ENCODE data around the gene CHAMP1. TPM values are rescaled to one million over a fixed set of nuclear protein-coding genes. Genes with fewer than 3 reads are reported as not detected.

The CHAMP1 gene
- total RNA-seq, 1 donor from 2014 or later: 26.8 TPM

DNA sequence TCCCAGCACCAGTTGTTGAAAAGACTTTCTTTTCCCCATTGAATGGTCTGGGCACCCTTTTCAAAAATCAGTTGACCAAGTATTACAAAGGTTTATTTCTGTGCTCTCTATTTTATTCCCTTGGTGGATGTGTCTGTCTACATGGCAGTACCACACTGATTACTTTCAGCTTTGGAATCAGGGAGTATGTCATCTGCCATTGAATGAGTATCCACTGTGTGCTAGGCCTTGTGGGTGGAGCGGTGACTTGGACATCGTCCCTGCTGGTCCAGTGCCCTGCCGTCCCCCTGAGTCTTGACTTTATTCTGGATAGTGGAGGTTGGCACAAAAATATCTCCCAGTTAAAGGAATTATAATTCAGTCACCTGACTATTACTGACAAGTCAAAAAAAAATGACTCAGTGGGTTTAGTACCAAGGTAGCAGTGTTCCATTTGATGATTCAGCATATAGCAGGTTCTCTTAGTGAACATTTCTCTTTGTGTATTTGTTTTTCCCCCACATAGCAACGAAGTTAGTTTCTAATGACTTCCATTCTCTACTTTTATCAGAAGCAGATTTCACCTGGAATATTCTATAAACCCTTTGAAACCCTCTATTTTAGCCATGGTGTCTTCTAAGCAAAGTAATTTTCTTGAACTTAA lies 29.0 kb upstream of the CHAMP1 start:
- Mint-ChIP-seq H3K4me1 (ENCODE audit: low read depth, unreplicated experiment) (peaks cover 23% of the 10 kb centered on the region), H3K4me3 (ENCODE audit: unreplicated experiment) (no peak overlapping the region), H3K27ac (ENCODE audit: unreplicated experiment) (peak overlapping the region; percentile 41), H3K36me3 (ENCODE audit: low read depth, unreplicated experiment) (peaks cover 16% of the 10 kb centered on the region), H3K9me3 (ENCODE audit: unreplicated experiment) (no peaks in the 10 kb centered on the region), H3K27me3 (ENCODE audit: low read depth, unreplicated experiment) (no peaks in the 10 kb centered on the region)
- H3K79me2 ChIP-seq (ENCODE audit: insufficient read depth, low read length): peaks cover 58% of the 10 kb centered on the region
- DNase-seq (ENCODE audit: low read depth): peak; percentile 45
- H3K27ac ChIP-seq (ENCODE audit: low read depth, low read length): peak overlapping the region; percentile 23
- H4K20me1 ChIP-seq (ENCODE audit: insufficient read depth, low read length): peaks cover 25% of the 10 kb centered on the region
- H3K4me3 ChIP-seq (ENCODE audit: insufficient read depth, low read depth, low read length): no peak overlapping the region
- H3K4me1 ChIP-seq (ENCODE audit: insufficient read depth, low read length): peaks cover 21% of the 10 kb centered on the region
- no peak overlapping the region for H3K9ac ChIP-seq (ENCODE audit: low read length)
- H3K9me3 ChIP-seq (ENCODE audit: insufficient read depth, low read depth, low read length): no peaks in the 10 kb centered on the region
- no peak overlapping the region for H2AFZ ChIP-seq (ENCODE audit: low read depth, low read length)
- H3K27me3 ChIP-seq (ENCODE audit: insufficient read depth, low read length): no peaks in the 10 kb centered on the region
- H3K36me3 ChIP-seq (ENCODE audit: insufficient read depth, low read length): peaks cover 4% of the 10 kb centered on the region
- FAIRE-seq: no peak
- no peak for TF ChIP-seq EZH2 (IDR thresholded peaks at IDR 0.05; ENCODE audit: insufficient read depth, low read length)
- TF ChIP-seq, protein P1, sequence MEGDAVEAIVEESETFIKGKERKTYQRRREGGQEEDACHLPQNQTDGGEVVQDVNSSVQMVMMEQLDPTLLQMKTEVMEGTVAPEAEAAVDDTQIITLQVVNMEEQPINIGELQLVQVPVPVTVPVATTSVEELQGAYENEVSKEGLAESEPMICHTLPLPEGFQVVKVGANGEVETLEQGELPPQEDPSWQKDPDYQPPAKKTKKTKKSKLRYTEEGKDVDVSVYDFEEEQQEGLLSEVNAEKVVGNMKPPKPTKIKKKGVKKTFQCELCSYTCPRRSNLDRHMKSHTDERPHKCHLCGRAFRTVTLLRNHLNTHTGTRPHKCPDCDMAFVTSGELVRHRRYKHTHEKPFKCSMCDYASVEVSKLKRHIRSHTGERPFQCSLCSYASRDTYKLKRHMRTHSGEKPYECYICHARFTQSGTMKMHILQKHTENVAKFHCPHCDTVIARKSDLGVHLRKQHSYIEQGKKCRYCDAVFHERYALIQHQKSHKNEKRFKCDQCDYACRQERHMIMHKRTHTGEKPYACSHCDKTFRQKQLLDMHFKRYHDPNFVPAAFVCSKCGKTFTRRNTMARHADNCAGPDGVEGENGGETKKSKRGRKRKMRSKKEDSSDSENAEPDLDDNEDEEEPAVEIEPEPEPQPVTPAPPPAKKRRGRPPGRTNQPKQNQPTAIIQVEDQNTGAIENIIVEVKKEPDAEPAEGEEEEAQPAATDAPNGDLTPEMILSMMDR (IDR thresholded peaks at IDR 0.05; ENCODE audit: insufficient read depth, low read depth, low read length): no peak
- peak overlapping the region; percentile 5 for H3K4me2 ChIP-seq (ENCODE audit: low read length)

DNA sequence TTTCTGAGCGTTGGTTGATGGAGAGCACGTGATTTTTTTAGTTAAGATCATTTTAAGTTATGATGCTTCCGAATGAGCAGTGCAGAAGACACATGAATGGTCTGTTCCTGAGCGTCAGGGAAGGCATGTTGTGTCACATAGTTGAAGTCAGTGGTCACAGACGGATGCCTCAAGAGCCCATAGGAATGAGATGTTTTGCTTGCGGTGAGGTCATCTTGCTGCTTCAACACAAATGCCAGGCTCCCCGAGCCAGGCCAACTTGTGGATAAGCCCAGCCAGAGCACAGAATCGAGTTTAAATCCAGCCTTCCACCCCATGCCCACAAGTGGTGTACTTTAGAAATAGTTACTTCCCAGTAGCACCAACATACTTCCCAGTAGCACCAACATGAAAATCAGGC lies 27.5 kb upstream of the CHAMP1 start:
- Histone ChIP-seq H3K4me3 (ENCODE audit: insufficient read depth, low read depth, low read length) (no peak overlapping the region), H3K9me3 (ENCODE audit: insufficient read depth, low read depth, low read length) (no peaks in the 10 kb centered on the region), H3K79me2 (ENCODE audit: insufficient read depth, low read length) (peaks cover 59% of the 10 kb centered on the region), H3K9ac (ENCODE audit: low read length) (no peak overlapping the region), H4K20me1 (ENCODE audit: insufficient read depth, low read length) (peaks cover 25% of the 10 kb centered on the region), H3K4me2 (ENCODE audit: low read length) (no peak overlapping the region), H3K4me1 (ENCODE audit: insufficient read depth, low read length) (peaks cover 12% of the 10 kb centered on the region), H3K27ac (ENCODE audit: low read depth, low read length) (peak overlapping the region; percentile 32), H3K36me3 (ENCODE audit: insufficient read depth, low read length) (peaks cover 5% of the 10 kb centered on the region), H2AFZ (ENCODE audit: low read depth, low read length) (no peak overlapping the region), H3K27me3 (ENCODE audit: insufficient read depth, low read length) (no peaks in the 10 kb centered on the region)
- Mint-ChIP-seq H3K27ac (ENCODE audit: unreplicated experiment) (peak overlapping the region; percentile 50), H3K9me3 (ENCODE audit: unreplicated experiment) (no peaks in the 10 kb centered on the region), H3K4me1 (ENCODE audit: low read depth, unreplicated experiment) (peaks cover 18% of the 10 kb centered on the region), H3K4me3 (ENCODE audit: unreplicated experiment) (peak overlapping the region; percentile 66), H3K36me3 (ENCODE audit: low read depth, unreplicated experiment) (peaks cover 19% of the 10 kb centered on the region), H3K27me3 (ENCODE audit: low read depth, unreplicated experiment) (no peaks in the 10 kb centered on the region)
- TF ChIP-seq, protein P1 (IDR thresholded peaks at IDR 0.05; ENCODE audit: insufficient read depth, low read depth, low read length): no peak
- TF ChIP-seq EZH2 (IDR thresholded peaks at IDR 0.05; ENCODE audit: insufficient read depth, low read length): no peak
- FAIRE-seq: no peak
- DNase-seq (ENCODE audit: low read depth): peak; percentile 77

DNA sequence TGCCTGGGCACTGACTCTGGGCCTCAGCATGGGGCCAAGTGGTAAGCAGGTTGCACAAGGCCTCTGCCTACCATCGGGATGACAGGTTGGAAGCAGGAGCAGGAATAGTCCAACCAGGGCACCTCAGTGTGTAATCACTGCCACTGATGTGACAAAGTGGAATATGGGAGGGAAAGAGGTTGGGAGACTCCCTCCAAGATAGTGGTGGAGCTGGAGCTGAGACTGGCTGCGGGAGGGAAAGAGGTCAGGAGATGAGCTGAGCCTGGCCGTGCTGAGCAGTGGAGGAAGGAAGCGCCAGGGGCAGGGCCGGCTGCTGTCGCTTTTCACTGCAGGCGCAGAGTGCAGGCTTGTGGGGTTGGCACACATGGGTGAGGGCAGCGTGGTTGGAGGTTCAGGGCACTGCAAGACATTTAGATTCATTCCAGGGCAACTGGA lies 26.1 kb upstream of the CHAMP1 start:
- Histone ChIP-seq H4K20me1 (ENCODE audit: insufficient read depth, low read length) (peaks cover 25% of the 10 kb centered on the region), H3K9me3 (ENCODE audit: insufficient read depth, low read depth, low read length) (no peaks in the 10 kb centered on the region), H2AFZ (ENCODE audit: low read depth, low read length) (no peak overlapping the region), H3K27ac (ENCODE audit: low read depth, low read length) (no peak overlapping the region), H3K4me3 (ENCODE audit: insufficient read depth, low read depth, low read length) (no peak overlapping the region), H3K36me3 (ENCODE audit: insufficient read depth, low read length) (peaks cover 10% of the 10 kb centered on the region), H3K4me1 (ENCODE audit: insufficient read depth, low read length) (peaks cover 12% of the 10 kb centered on the region), H3K27me3 (ENCODE audit: insufficient read depth, low read length) (no peaks in the 10 kb centered on the region), H3K4me2 (ENCODE audit: low read length) (no peak overlapping the region), H3K79me2 (ENCODE audit: insufficient read depth, low read length) (peaks cover 50% of the 10 kb centered on the region), H3K9ac (ENCODE audit: low read length) (no peak overlapping the region)
- DNase-seq (ENCODE audit: low read depth) (no peak), FAIRE-seq (no peak)
- H3K36me3 Mint-ChIP-seq (ENCODE audit: low read depth, unreplicated experiment): peaks cover 20% of the 10 kb centered on the region
- no peaks in the 10 kb centered on the region for H3K27me3 Mint-ChIP-seq (ENCODE audit: low read depth, unreplicated experiment)
- no peak overlapping the region for H3K4me3 Mint-ChIP-seq (ENCODE audit: unreplicated experiment)
- no peak for TF ChIP-seq EZH2 (IDR thresholded peaks at IDR 0.05; ENCODE audit: insufficient read depth, low read length)
- TF ChIP-seq, protein P1 (IDR thresholded peaks at IDR 0.05; ENCODE audit: insufficient read depth, low read depth, low read length): no peak
- H3K4me1 Mint-ChIP-seq (ENCODE audit: low read depth, unreplicated experiment): peaks cover 18% of the 10 kb centered on the region
- no peak overlapping the region for H3K27ac Mint-ChIP-seq (ENCODE audit: unreplicated experiment)
- H3K9me3 Mint-ChIP-seq (ENCODE audit: unreplicated experiment): no peaks in the 10 kb centered on the region
